Gastroesophageal sphincter (tissue), 4 donors: ENCODE data around the gene PREX1. TPM values are rescaled to one million over a fixed set of nuclear protein-coding genes. Genes with fewer than 3 reads are reported as not detected.

Experiments
- ATAC-seq: fragments of 150-250 bp; one replicate; pipeline ENCODE4 v1.9.1; 2016; ENCODE audit warnings: mild to moderate bottlenecking, moderate library complexity
- H3K27ac ChIP-seq, 4 donors: fragments of 200-600 bp; sonication (generic) in 3 of 4; 1 replicate in 3 of 4; 2 replicates in 1 of 4; pipeline ENCODE4 v1.5.1; 2016 to 2019
- H3K27me3 ChIP-seq: fragments of 200-600 bp; sonication (generic); one replicate; pipeline ENCODE4 v1.5.1; 2019
- H3K36me3 ChIP-seq, 2 donors: fragments of 200-600 bp; sonication (generic); one replicate each; pipeline ENCODE4 v1.5.1; 2019; ENCODE audit warnings: control low read depth in 1 of 2
- H3K4me1 ChIP-seq, 3 donors: fragments of 200-600 bp; sonication (generic); 1 replicate in 2 of 3; 2 replicates in 1 of 3; pipeline ENCODE4 v1.5.1; 2016 to 2019; ENCODE audit warnings: control low read depth in 2 of 3
- H3K4me3 ChIP-seq, 2 donors: fragments of 200-600 bp; sonication (generic); one replicate each; pipeline ENCODE4 v1.5.1; 2019; ENCODE audit warnings: mild to moderate bottlenecking in 1 of 2, moderate library complexity in 1 of 2
- H3K9me3 ChIP-seq, 3 donors: fragments of 200-600 bp; sonication (generic); one replicate each; pipeline ENCODE4 v1.5.1; 2017 to 2019; ENCODE audit warnings: control low read depth in 2 of 3
- EP300 ChIP-seq: sonication (generic); formaldehyde crosslinking; IDR thresholded peaks from one replicate; pipeline ENCODE4 v1.6.1; 2017; ENCODE audit warnings: antibody characterized with exemption, mild to moderate bottlenecking
- POLR2A ChIP-seq, 2 donors: fragments of 450-650 bp; IDR thresholded peaks; one replicate each; pipeline ENCODE4 v1.6.1; 2017; ENCODE audit warnings: antibody characterized with exemption in 2 of 2, mild to moderate bottlenecking in 2 of 2, moderate library complexity in 1 of 2
- POLR2AphosphoS5 ChIP-seq: sonication (generic); formaldehyde crosslinking; IDR thresholded peaks from one replicate; pipeline ENCODE4 v1.6.1; 2017; ENCODE audit warnings: antibody characterized with exemption
- WGBS, 2 donors: methylation state at CpG; one replicate each; pipeline ENCODE4 v1.1.5; 2018; ENCODE audit warnings: low coverage in 1 of 2; 5-methylcytosine and 5-hydroxymethylcytosine counted together
- total RNA-seq, 4 donors: library from RNA; depleted of rRNA; stranded (reverse); fragments of >200 nt; gene quantifications; one replicate each; pipeline ENCODE4 v1.1.0, GENCODE V29; 2016
- TF ChIP-seq, protein P1 (sequence below), 4 experiments: fragments of 200-600 bp in 2 of 4; fragments of 450-650 bp in 2 of 4; sonication (generic) in 1 of 4; IDR thresholded peaks; one replicate each; pipeline ENCODE4 v1.5.1; 2017 to 2019; ENCODE audit warnings: antibody characterized with exemption in 4 of 4, mild to moderate bottlenecking in 2 of 4, moderate library complexity in 2 of 4

The PREX1 gene
- total RNA-seq, 4 donors from 2014 or later = 16.3 to 35.7 (median 20.0) TPM

DNA sequence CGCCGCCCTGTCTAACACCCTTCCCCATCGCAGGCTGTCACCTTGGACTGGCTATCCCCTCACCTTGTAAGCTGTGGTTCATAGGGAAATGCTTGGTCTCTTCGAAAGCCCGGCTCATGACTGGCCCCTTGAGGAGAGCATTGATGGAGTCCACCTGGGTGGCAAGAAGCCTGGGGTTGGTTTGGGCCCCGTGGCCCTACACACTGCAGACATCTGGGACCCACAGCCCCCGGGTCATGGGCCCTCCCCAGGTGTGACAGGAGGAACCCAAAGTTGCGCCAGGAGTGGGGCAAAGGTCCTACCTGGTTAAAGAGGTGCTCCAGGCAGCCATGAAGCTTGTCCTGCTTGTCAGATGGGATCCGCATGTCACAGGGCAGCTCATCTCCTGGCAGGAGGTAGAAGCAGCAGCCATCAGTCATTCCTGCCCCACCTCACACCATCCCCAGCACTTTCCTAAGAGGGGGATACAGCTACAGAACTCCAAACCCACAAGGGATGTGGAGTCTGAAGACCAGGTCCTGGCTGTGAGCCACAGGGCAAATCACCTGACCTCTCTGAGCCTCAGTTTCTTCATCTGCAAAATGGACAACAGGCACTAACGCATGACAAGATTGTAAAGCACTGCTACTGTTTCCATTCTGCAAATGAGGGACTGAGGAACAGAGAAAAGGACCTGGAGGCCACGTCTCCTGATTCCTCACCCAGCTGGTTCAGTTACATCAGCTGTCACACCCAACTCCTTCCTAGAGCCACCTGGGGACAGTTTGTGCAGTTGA lies 185.5 kb downstream of the PREX1 start:
- Histone ChIP-seq H3K4me1 (no peaks in the 10 kb centered on the region), H3K4me3 (no peak overlapping the region), H3K36me3 (peaks cover 0 to 86% of the 10 kb centered on the region in 2 donors), H3K27ac (no peak overlapping the region), H3K27me3 (no peaks in the 10 kb centered on the region), H3K9me3 (no peaks in the 10 kb centered on the region)
- TF ChIP-seq POLR2AphosphoS5 = no peak
- TF ChIP-seq EP300 = no peak
- TF ChIP-seq, protein P1, sequence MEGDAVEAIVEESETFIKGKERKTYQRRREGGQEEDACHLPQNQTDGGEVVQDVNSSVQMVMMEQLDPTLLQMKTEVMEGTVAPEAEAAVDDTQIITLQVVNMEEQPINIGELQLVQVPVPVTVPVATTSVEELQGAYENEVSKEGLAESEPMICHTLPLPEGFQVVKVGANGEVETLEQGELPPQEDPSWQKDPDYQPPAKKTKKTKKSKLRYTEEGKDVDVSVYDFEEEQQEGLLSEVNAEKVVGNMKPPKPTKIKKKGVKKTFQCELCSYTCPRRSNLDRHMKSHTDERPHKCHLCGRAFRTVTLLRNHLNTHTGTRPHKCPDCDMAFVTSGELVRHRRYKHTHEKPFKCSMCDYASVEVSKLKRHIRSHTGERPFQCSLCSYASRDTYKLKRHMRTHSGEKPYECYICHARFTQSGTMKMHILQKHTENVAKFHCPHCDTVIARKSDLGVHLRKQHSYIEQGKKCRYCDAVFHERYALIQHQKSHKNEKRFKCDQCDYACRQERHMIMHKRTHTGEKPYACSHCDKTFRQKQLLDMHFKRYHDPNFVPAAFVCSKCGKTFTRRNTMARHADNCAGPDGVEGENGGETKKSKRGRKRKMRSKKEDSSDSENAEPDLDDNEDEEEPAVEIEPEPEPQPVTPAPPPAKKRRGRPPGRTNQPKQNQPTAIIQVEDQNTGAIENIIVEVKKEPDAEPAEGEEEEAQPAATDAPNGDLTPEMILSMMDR (IDR thresholded peaks at IDR 0.05) = no peak
- no peak for TF ChIP-seq POLR2A (IDR thresholded peaks at IDR 0.05)
- 88 to 93% methylated on average over 2 to 3 of the region's 11 CpGs for WGBS, 2 donors
- ATAC-seq = no peak

DNA sequence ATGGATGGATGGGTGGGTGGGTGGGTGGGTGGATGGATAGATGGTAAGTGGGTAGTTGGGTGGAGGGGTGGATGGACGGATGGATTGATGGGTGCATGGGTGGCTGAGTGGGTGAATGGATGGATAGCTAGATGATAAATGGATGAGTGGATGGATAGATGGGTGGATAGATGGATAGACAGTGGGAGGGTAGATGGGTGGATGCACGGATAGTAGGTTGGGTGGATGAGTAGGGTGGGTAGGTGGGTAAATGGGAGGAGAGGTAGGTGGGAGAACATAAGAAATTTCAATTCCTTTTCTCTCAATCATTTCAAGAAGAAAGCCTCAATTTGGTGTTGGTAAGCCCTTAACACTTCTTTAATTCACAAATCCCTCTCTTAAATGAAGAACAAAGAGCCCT lies 186.9 kb downstream of the PREX1 start:
- H3K27me3 ChIP-seq = no peaks in the 10 kb centered on the region
- H3K27ac ChIP-seq = no peak overlapping the region
- H3K36me3 ChIP-seq = peaks cover 0 to 89% of the 10 kb centered on the region in 2 donors
- no peak for TF ChIP-seq EP300
- no peak for ATAC-seq
- WGBS, 2 donors = 82 to 91% methylated on average over 1 to 2 of the region's 2 CpGs
- H3K4me1 ChIP-seq = no peaks in the 10 kb centered on the region
- no peaks in the 10 kb centered on the region for H3K9me3 ChIP-seq
- H3K4me3 ChIP-seq = no peak overlapping the region

DNA sequence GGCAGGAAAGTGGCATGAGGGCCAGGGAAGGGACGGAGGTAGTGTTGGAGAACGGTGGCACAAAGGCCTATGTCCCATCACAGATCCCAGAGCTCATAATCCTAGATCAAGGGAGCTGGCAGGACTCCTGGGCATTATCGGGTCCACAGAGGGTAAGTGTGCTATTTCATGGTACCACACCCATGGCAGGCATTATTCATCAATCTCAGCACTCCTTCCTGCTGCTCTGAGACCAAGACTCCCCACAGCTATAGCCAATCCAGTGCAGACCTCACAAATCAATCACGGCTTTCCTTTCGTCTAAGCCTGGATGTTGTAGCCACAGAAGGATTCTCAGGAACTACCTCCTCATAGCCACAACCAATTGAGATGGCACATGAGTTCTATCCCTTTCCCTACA lies 187.9 kb downstream of the PREX1 start:
- 94% methylated on average over 3 of the region's 5 CpGs; no CpG with 5 or more reads in 1 of the 2 donors for WGBS, 2 donors
- peaks cover 0 to 80% of the 10 kb centered on the region in 2 donors for H3K36me3 ChIP-seq
- H3K4me1 ChIP-seq = no peaks in the 10 kb centered on the region
- no peak for ATAC-seq
- H3K9me3 ChIP-seq = no peaks in the 10 kb centered on the region
- H3K4me3 ChIP-seq = no peak overlapping the region
- H3K27ac ChIP-seq = no peak overlapping the region
- no peak for TF ChIP-seq POLR2AphosphoS5
- TF ChIP-seq, protein P1 (IDR thresholded peaks at IDR 0.05) = no peak
- TF ChIP-seq POLR2A (IDR thresholded peaks at IDR 0.05) = no peak
- TF ChIP-seq EP300 = no peak
- H3K27me3 ChIP-seq = no peaks in the 10 kb centered on the region

DNA sequence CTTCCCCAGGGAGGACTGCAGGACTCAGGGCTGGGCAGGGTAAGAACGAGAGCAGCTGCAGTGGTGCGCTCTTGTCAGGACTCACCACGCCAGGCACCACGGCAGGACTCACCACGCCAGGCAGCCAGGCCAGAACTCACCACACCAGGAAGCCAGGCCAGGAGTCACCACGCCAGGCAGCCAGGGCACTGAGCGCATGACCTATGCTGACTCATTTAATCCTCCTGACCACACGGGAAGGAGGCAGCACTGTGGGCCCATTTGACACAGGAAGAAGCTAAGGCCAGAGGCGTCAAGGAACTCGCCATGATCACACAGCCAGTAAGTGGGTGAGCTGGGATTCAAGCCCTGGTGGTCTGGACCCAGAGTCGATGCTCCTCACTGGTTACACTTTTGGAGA lies 189.3 kb downstream of the PREX1 start:
- Histone ChIP-seq H3K9me3 (no peaks in the 10 kb centered on the region), H3K36me3 (peaks cover 0 to 75% of the 10 kb centered on the region in 2 donors), H3K27ac (no peak overlapping the region), H3K27me3 (no peaks in the 10 kb centered on the region), H3K4me1 (no peaks in the 10 kb centered on the region), H3K4me3 (no peak overlapping the region)
- ATAC-seq = no peak
- TF ChIP-seq, protein P1 (IDR thresholded peaks at IDR 0.05) = no peak
- no peak for TF ChIP-seq POLR2AphosphoS5
- no peak for TF ChIP-seq POLR2A (IDR thresholded peaks at IDR 0.05)
- TF ChIP-seq EP300 = no peak
- WGBS, 2 donors = 78 to 100% methylated on average over 1 to 4 of the region's 11 CpGs

DNA sequence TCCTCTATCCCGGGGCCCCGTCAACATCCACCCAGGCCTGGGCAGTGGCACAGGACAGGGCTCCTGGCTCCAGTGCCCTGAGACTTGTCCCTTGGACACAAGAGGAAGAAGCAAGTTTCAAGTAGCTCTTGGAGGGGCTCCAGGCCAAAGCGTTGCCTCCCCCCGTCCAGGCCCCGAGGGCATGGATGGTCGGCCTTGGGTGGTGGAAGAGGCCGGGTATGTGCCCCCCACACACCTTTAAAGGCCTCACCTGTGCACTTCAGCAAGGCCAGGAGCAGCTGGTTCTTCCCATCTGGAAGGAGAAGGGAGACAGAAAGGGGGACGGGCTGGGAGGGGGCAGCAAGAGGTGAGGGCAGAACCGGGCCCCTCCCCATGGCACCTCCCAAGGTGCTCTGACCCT lies 190.3 kb downstream of the PREX1 start:
- ATAC-seq = no peak
- 60% methylated on average over 1 of the region's 9 CpGs; no CpG with 5 or more reads in 1 of the 2 donors for WGBS, 2 donors
- no peak for TF ChIP-seq POLR2A (IDR thresholded peaks at IDR 0.05)
- TF ChIP-seq POLR2AphosphoS5 = no peak
- TF ChIP-seq, protein P1 (IDR thresholded peaks at IDR 0.05) = no peak
- TF ChIP-seq EP300 = no peak
- Histone ChIP-seq H3K9me3 (no peaks in the 10 kb centered on the region), H3K4me3 (no peak overlapping the region), H3K4me1 (no peaks in the 10 kb centered on the region), H3K27ac (no peak overlapping the region), H3K36me3 (peaks cover 0 to 77% of the 10 kb centered on the region in 2 donors), H3K27me3 (no peaks in the 10 kb centered on the region)
